ENCODE measurements around the gene FAM229B.
"Not testable (repeated sequence)": the region's sequence is repeated elsewhere in the genome, so short reads cannot be mapped to it uniquely, and the experiment has no call there.

The FAM229B gene

DNA sequence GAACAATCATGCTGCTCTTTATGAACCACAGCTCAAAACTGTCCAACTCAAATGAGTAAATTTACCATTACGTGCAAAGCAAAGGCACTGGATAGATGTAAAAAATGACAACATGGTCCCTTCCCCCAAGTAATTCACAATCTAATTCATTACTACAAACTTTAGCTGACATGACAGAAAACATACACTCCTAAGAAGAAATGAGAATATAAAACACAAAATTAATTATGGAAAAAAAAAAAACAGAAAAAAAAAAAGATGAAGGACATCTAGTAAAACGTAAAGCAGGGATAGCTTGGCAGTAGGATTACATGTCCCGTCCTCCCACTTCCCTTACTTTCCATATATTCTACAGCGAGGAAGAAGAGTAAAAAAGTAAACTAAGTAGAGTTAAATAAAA is 5.8 kb upstream of the FAM229B start:
- TF ChIP-seq, protein P1, sequence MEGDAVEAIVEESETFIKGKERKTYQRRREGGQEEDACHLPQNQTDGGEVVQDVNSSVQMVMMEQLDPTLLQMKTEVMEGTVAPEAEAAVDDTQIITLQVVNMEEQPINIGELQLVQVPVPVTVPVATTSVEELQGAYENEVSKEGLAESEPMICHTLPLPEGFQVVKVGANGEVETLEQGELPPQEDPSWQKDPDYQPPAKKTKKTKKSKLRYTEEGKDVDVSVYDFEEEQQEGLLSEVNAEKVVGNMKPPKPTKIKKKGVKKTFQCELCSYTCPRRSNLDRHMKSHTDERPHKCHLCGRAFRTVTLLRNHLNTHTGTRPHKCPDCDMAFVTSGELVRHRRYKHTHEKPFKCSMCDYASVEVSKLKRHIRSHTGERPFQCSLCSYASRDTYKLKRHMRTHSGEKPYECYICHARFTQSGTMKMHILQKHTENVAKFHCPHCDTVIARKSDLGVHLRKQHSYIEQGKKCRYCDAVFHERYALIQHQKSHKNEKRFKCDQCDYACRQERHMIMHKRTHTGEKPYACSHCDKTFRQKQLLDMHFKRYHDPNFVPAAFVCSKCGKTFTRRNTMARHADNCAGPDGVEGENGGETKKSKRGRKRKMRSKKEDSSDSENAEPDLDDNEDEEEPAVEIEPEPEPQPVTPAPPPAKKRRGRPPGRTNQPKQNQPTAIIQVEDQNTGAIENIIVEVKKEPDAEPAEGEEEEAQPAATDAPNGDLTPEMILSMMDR (IDR thresholded peaks at IDR 0.05; ENCODE audit: low read depth, low read length) = no peak
- no peaks in the 10 kb centered on the region for H3K27me3 ChIP-seq (ENCODE audit: insufficient read depth, low read depth, severe bottlenecking)
- no peak overlapping the region for H3K27ac ChIP-seq
- no peaks in the 10 kb centered on the region for H3K9me3 ChIP-seq (ENCODE audit: severe bottlenecking)
- H3K36me3 ChIP-seq = peaks cover 9% of the 10 kb centered on the region
- H3K4me3 ChIP-seq (ENCODE audit: low read depth, low read length) = no peak overlapping the region
- no peak for DNase-seq

DNA sequence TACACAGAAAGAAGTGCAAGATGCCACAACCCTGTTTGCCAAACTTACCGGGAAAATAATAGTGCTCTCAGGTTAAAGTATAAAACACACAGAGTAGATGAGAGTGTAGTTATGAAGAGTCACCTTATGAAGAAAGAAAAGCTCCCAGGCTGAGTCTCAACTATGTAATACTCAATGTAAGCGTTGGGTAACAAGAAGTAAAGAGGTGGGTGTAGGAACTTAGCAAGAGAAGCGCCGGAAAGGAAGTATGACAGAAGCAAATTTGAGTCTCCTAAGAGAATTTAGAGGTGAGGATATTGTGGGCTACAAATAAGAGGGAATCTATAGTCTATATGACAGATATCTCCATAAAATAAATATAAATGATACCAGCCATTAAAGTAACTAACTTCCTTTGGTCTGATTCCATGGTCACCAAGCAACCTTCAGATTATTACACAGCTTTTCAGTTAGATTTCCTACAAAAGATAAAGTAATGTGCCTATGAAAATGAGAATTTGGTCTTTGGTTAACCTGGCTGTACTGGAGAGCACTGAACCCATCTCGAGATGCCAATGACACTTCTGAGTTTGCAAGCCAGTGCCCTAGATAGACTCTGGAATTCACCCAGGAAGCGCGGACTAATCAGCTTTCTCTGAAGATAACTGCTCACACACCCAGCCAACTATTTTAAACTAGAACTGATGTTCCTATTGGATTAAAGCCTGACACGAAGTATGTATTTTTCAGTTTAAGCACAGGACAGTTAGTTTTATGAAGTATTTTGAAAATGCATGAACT is 1.9 kb upstream of the FAM229B start:
- Histone ChIP-seq H3K27me3 (ENCODE audit: insufficient read depth, low read depth, severe bottlenecking) (no peaks in the 10 kb centered on the region), H3K36me3 (peaks cover 7% of the 10 kb centered on the region), H3K27ac (no peak overlapping the region), H3K9me3 (ENCODE audit: severe bottlenecking) (no peaks in the 10 kb centered on the region), H3K4me3 (ENCODE audit: low read depth, low read length) (no peak overlapping the region)
- TF ChIP-seq, protein P1 (IDR thresholded peaks at IDR 0.05; ENCODE audit: low read depth, low read length) = no peak
- DNase-seq = no peak

DNA sequence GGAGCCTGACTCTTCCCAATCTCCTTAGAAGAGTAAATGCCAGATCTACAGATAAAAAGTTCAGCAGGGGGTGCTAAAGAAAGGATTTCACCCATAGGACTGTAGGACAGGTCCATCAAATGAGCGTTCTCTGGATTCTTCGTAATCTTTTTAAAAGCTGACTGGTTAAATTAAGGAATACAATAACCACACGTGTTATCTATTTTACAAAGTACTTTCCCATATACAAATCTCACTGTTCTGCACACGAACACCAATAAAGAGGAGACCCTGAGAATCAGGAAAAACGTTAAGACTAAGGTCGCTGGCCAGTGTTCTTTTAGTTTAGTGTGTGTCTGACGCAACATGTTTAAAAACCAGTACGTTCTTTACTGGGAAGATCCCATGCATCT is 651 bp upstream of the FAM229B start:
- peak; percentile 8 for DNase-seq
- TF ChIP-seq, protein P1 (IDR thresholded peaks at IDR 0.05; ENCODE audit: low read depth, low read length) = peak; percentile 19; the same call in 1 of the 2 replicates
- Histone ChIP-seq H3K27ac (peak overlapping the region; percentile 73), H3K9me3 (ENCODE audit: severe bottlenecking) (no peaks in the 10 kb centered on the region), H3K36me3 (peaks cover 7% of the 10 kb centered on the region), H3K4me3 (ENCODE audit: low read depth, low read length) (peak overlapping the region; percentile 99), H3K27me3 (ENCODE audit: insufficient read depth, low read depth, severe bottlenecking) (no peaks in the 10 kb centered on the region)

DNA sequence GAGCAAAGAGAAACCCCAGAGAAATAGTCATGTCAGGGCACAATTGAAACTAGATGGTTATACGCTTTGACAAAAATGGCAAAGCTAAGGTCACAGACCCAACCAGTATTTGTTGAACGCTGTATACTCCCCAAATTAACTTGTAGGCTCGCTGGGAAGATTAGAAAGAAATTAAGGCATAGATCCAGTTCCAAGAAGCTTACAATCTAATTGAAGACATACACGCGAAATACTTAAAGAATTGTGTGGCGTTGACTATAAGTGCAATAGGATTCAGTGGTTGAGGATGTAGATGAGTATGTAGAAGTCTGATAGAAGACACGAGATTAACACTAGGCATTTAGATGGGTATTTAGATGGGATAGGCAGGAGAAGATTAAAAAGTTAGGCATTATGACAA is 525 bp downstream of the FAM229B start:
- DNase-seq = no peak
- peaks cover 7% of the 10 kb centered on the region for H3K36me3 ChIP-seq
- H3K9me3 ChIP-seq (ENCODE audit: severe bottlenecking) = no peaks in the 10 kb centered on the region
- H3K27me3 ChIP-seq (ENCODE audit: insufficient read depth, low read depth, severe bottlenecking) = no peaks in the 10 kb centered on the region
- peak overlapping the region; percentile 99 for H3K4me3 ChIP-seq (ENCODE audit: low read depth, low read length)
- TF ChIP-seq, protein P1 (IDR thresholded peaks at IDR 0.05; ENCODE audit: low read depth, low read length) = no peak
- no peak overlapping the region for H3K27ac ChIP-seq

DNA sequence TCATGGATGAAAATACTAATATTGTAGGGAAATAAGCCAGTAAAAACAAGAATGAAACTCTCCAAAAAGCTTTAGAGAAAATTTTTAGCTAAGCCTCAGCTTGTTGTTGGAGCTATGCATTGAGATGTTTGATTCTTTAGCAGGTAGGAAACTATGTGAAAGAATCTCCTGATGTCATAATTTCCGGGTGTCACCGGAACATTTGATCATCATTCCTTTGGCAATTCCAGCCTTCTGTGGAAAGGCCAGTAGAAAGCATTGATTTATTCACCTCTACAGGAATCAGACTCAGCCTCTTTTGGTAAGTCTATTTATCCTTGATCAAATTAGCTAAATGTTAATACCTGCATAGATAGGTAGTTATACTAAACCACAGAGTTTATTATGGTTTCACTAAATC is 9.5 kb downstream of the FAM229B start:
- no peak for DNase-seq
- no peaks in the 10 kb centered on the region for H3K9me3 ChIP-seq (ENCODE audit: severe bottlenecking)
- H3K27ac ChIP-seq = no peak overlapping the region
- TF ChIP-seq, protein P1 (IDR thresholded peaks at IDR 0.05; ENCODE audit: low read depth, low read length) = no peak
- no peak overlapping the region for H3K4me3 ChIP-seq (ENCODE audit: low read depth, low read length)
- H3K36me3 ChIP-seq = no peaks in the 10 kb centered on the region
- no peaks in the 10 kb centered on the region for H3K27me3 ChIP-seq (ENCODE audit: insufficient read depth, low read depth, severe bottlenecking)

DNA sequence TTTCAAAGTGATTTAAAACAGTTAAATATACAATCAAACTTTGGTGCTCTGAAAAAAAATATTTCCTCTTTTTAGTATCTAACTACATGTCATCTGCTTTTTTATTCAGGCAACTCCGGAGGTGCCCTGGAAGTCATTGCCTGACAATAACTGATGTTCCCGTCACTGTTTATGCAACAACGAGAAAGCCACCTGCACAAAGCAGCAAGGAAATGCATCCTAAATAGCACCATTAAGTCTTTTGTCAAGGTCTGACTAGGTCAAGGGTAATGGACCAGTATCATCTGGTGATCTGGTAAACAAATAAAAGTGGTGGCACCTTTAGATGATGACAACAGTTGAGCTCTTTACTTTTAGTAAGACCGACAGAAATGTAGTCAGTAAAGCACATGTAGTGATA is 13.2 kb downstream of the FAM229B start:
- H3K27me3 ChIP-seq (ENCODE audit: insufficient read depth, low read depth, severe bottlenecking) = no peaks in the 10 kb centered on the region
- TF ChIP-seq, protein P1 (IDR thresholded peaks at IDR 0.05; ENCODE audit: low read depth, low read length) = no peak
- no peak overlapping the region for H3K27ac ChIP-seq
- no peak overlapping the region for H3K4me3 ChIP-seq (ENCODE audit: low read depth, low read length)
- no peak for DNase-seq
- H3K9me3 ChIP-seq (ENCODE audit: severe bottlenecking) = no peaks in the 10 kb centered on the region
- no peaks in the 10 kb centered on the region for H3K36me3 ChIP-seq

DNA sequence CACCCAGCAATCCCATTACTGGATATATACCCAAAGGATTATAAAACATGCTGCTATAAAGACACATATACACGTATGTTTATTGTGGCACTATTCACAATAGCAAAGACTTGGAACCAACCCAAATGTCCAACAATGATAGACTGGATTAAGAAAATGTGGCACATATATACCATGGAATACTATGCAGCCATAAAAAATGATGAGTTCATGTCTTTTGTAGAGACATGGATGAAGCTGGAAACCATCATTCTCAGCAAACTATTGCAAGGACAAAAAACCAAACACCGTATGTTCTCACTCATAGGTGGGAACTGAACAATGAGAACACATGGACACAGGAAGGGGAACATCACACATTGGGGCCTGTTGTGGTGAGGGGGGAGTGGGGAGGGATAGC is 18.6 kb downstream of the FAM229B start:
- not testable (repeated sequence) for H3K27me3 ChIP-seq (ENCODE audit: insufficient read depth, low read depth, severe bottlenecking); H3K4me3 ChIP-seq (ENCODE audit: low read depth, low read length); DNase-seq; H3K27ac ChIP-seq; H3K9me3 ChIP-seq (ENCODE audit: severe bottlenecking); H3K36me3 ChIP-seq
